AML-193 (cell line): ENCODE results near the gene LINC00237.

Experiments
- DNase-seq, 2 experiments: peaks; one replicate each; lab custom pipeline; 2025; lab: John Stamatoyannopoulos, UW

LINC00237 gene

DNA sequence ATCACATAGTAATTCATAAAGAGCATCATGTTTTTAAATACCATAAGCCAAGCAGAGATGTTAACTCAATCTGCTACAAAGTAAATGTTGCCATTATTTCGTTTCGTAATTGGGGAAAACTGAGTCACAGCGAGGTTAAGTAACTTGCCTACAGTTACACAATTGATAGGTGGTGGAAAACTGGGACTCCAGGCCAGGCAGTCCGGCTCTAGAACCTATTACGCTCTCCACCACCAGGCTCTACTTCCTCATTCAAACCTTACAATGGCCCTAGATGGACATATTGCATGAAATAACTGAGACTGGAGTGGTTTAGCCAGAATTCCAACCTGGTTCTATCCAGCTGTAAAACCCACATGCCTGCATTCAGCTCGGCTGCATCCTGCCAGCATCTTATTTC is 58.2 kb downstream of the LINC00237 start:
- no peak for DNase-seq

DNA sequence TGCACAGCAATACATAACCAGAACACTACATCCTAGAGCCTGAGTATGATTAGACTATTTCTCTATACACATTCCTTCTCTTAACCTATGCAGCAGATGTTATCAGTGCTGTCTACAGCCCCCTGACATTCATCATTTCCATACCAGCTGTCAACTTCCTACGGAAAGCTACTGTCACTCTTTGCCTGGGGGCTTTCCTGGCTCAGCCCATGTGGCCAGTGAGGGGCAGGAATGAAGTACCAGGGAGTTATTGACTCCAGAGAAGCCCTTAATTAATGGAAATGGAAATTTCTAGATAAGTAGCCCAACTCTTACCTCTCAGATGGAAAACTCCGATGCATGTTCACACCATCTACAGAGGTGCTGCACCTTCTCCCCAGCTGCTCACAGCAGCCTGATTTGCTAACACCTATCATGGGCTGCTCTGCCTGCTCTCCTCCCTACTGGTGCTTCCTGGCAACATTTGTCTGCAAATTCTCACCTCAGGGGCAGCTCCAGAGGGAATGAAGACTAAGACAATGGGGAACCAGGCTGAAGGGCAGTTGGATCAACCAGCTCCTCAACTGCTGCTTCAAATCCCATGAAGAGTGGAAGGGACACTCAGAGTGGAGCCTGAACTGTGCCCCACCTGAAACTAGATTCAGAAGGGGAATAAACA is 59.6 kb downstream of the LINC00237 start:
- no peak for DNase-seq
